ENCODE results near the gene KCNK1. TPM values are rescaled to one million over a fixed set of nuclear protein-coding genes. Genes with fewer than 3 reads are reported as not detected.

KCNK1 gene
- total and polyA plus RNA-seq, 2 of the 4 experiments (the other 2 are of a cell fraction), result 0.90 to 1.6 TPM

GRCh38 chr1:233675893-233676292 lies 62.0 kb downstream of the KCNK1 start:
- no peak overlapping the region for H4K8ac ChIP-seq (ENCODE audit: low read depth in 2 of 2, low read length in 2 of 2)
- dilution Hi-C loops (cut with HindIII; ENCODE audit: low sequenced_read_pairs, unreplicated experiment) (no loop called here), intact Hi-C loops (cut with micrococcal nuclease) (no loop called here), in situ Hi-C loops (cut with MboI; ENCODE audit: low sequenced_read_pairs) (no loop called here)
- no peak overlapping the region for H3K4me2 ChIP-seq (ENCODE audit: low read depth, low read length)
- TF ChIP-seq RFX5 (IDR thresholded peaks at IDR 0.05; ENCODE audit: low read depth, low read length) (no peak), CTCF (conservative IDR thresholded peaks at IDR 0.05; ENCODE audit: low read depth, low read length) (no peak), SMC3 (IDR thresholded peaks at IDR 0.05; ENCODE audit: low read depth, low read length) (no peak), MXI1 (IDR thresholded peaks at IDR 0.05; ENCODE audit: borderline replicate concordance, low read depth, low read length) (no peak), RCOR1 (IDR thresholded peaks at IDR 0.05; ENCODE audit: insufficient replicate concordance, low read length) (no peak)
- H3K79me1 ChIP-seq (ENCODE audit: low read depth in 1 of 2, low read length in 2 of 2), result no peaks in the 10 kb centered on the region
- H3K23ac ChIP-seq (ENCODE audit: low read depth, low read length), result no peak overlapping the region
- H2AK5ac ChIP-seq (ENCODE audit: low read depth, low read length), result no peak overlapping the region
- no TSS peak for BruUV-seq (replicated peaks)
- ATAC-seq (ENCODE audit: low read depth) (no peak), DNase-seq (no peak)
- H2BK5ac ChIP-seq (ENCODE audit: low read depth, low read length, poor library complexity, severe bottlenecking), result no peak overlapping the region
- no peak overlapping the region for H2BK20ac ChIP-seq (ENCODE audit: low read depth, low read length)
- no peak overlapping the region for H3K4me3 ChIP-seq (ENCODE audit: insufficient read depth, low read depth, low read length)
- H3K27me3 ChIP-seq (ENCODE audit: control insufficient read depth, insufficient read depth, low read length), result no peaks in the 10 kb centered on the region
- H3K9ac ChIP-seq (ENCODE audit: low read depth, low read length), result no peak overlapping the region
- no peaks in the 10 kb centered on the region for H3K36me3 ChIP-seq (ENCODE audit: control insufficient read depth, insufficient read depth, low read length)
- ChIA-PET POLR2A (ENCODE audit: unreplicated experiment) (no interaction called here), CTCF (no interaction called here)
- no peaks in the 10 kb centered on the region for H3K9me1 ChIP-seq (ENCODE audit: insufficient read depth, low read length)
- no peak overlapping the region for H4K91ac ChIP-seq (ENCODE audit: insufficient read depth, low read depth, low read length)
- H2BK15ac ChIP-seq (ENCODE audit: low read depth, low read length), result no peak overlapping the region
- no peak overlapping the region for H2BK120ac ChIP-seq (ENCODE audit: low read depth, low read length)
- H2AFZ ChIP-seq (replicated peaks; ENCODE audit: low read length, poor library complexity), result no peak overlapping the region
- no peak overlapping the region for H3K27ac ChIP-seq (ENCODE audit: insufficient read depth, low read length)
- H4K5ac ChIP-seq (ENCODE audit: low read depth, low read length), result no peak overlapping the region
- no peak overlapping the region for H3K4ac ChIP-seq (ENCODE audit: low read depth, low read length)
- WGBS, 2 experiments (ENCODE audit: extremely low coverage in 2 of 2, insufficient read length in 1 of 2), result 67% methylated on average over 1 of the region's 4 CpGs; no CpG with 5 or more reads in 1 of the 2 experiments
- no peak overlapping the region for H3K56ac ChIP-seq (ENCODE audit: extremely low read depth, insufficient read depth, low read length)
- no peaks in the 10 kb centered on the region for H3K4me1 ChIP-seq (ENCODE audit: control insufficient read depth, insufficient read depth, low read length)
- peaks cover 11% of the 10 kb centered on the region for H3K9me3 ChIP-seq (ENCODE audit: control insufficient read depth, insufficient read depth, low read length)
- no peak overlapping the region for H3K14ac ChIP-seq (replicated peaks; ENCODE audit: low read depth, low read length)
- no peaks in the 10 kb centered on the region for H4K20me1 ChIP-seq (ENCODE audit: insufficient read depth, low read length)
- H3K18ac ChIP-seq (ENCODE audit: low read depth, low read length), result no peak overlapping the region
- no peak overlapping the region for H2AK9ac ChIP-seq (replicated peaks; ENCODE audit: low read depth, low read length, poor library complexity)

Data from IMR-90 (cell line).